GM19372 (cell line): Measurements from ENCODE around the gene PTPRN2.

Experiments
- ATAC-seq: cut with Tn5 transposase; IDR thresholded peaks from one replicate; pipeline ENCODE4 v1.9.1; 2021; ENCODE audit warnings: mild to moderate bottlenecking, low read depth, moderate library complexity; ENCODE audit not compliant: unreplicated experiment

The PTPRN2 gene

DNA sequence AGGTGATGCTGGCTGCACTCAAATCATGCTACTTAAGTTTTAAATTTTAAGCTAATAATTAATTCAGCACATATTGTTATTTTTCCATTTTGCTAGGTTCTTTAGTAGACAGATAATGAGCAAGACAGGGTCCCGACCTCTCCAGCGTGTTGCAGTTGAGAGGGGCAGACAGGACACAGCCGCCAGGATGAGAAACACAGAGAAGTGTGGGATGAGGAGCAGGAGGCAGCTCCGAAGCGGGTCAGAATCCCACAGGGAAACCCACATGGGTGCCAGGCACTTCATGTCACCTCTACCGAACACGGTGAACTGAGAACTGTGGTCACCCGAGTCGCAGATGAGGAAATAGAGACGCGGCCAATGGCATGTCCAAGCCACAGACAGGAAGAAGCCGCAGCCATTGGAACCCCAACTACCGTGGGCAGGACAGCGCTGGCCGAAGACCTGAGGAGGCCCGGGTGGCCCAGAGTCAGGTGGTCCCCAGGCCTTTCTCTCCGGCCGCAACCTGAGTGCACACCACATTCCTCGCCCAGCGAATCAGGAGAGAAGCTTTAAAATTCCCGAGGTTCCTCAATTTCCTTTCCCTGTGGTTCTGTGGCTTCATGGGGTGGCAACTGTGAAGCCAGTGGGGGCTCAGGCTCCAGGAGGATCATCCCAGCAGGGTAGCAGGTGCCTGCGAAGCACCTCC lies 1037.9 kb downstream of the PTPRN2 start:
- ATAC-seq, result no peak

DNA sequence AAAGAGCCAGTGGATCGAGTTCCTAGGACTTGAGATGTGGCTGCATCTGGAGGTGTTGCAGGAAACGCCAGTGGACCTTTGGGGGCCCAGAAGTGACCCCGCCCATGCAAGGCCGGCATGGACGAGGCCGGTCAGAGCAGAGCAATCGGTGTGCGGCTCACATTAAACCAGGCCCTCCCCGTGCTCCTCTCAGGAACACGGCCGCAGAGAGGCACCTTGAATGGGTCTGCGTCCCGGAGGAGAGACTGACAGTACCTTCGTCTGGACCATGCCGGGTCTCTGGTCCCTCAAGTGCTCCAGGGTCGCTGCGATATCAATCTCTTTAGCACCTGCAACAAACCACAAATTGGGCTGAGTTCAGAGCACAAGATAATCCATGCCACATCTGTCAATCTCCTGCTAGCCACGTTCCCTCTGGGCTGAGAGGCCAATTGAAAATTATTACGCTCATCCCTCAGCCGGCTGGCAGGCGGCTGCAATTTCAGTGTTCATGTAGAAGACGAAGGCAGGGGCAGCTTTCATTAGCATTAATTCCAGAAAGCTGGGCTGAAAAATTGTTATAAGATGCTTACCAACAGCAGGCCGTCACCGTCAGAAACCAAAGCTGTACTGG lies 1038.8 kb downstream of the PTPRN2 start:
- ATAC-seq, result no peak

DNA sequence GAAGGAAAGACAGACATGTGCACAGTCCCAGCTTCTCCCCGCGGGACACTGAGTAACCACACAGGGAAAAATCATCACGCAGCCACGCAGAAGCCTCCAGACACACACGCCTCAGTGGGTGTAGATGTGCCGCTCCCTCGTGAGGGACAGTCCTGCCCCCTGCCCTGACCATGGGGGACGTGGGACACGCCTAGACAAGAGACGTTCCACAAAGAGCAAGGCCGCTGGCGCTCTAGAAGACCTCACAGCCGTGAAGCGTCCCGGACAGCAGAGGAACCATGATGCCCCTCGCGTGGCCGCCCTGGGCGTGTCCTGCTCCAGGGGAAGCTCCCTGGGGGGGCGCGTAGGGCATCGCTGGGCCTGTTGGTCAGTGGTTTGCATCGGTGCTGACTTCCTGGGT lies 1040.0 kb downstream of the PTPRN2 start:
- ATAC-seq, result no peak

- ATAC-seq, result no peak
These were observed 1040.5 kb downstream of the PTPRN2 start for GRCh38 chr7:157547102-157547501.

DNA sequence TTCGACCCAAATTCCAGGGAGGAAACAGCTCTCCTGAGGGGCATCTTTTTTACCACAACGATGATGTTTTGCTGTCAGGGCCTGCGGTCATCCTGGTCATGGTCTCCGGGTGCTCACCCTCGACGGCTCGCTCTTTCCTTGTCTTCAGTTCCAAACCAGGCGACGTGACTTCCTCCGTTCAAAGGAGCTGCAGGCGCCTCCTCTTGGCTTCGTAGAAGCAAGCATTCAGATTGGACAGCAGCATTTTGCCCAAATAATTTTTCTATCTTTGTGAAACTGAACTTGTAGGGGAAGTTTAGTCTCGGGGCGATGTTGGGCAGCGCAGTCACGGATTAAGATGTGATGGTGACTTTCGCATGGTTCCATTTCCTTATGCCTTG lies 1042.0 kb downstream of the PTPRN2 start:
- ATAC-seq, result no peak

DNA sequence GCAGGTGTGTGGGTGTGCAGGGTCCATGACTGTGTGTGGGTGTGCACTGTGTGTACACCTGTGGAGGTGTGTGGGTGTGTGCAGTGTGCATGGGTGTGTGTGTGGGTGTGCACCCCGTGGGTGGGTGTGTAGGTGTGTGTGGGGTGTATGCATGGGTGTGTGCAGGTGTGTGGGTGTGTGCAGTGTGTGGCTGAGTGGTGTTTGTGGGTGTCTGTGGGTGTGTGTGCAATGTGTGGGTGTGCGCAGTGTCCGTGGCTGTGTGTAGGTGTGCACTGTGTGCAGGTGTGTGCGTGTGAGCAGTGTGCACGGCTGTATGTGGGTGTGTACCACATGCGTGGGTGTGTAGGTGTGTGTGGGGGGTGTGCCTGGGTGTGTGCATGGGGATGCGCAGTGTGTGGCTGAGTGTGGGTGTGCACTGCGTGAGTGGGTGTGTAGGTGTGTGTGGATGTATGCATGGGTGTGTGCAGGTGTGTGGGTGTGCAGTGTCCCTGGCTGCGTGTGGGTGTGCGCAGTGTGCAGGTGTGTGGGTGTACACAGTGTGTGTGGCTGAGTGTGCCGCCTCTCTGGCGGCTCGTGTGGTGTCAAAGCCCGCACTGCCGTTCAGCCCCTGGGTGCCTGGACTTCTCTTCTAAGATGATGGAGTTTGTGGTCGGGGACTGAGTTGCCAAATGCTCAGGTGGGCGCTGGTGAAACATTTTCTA lies 1042.5 kb downstream of the PTPRN2 start:
- no peak for ATAC-seq

GRCh38 chr7:157544226-157544625 lies 1043.4 kb downstream of the PTPRN2 start:
- ATAC-seq, result no peak

GRCh38 chr7:157543791-157544190 lies 1043.8 kb downstream of the PTPRN2 start:
- ATAC-seq, result no peak

- ATAC-seq, result no peak
These were observed 1044.3 kb downstream of the PTPRN2 start for GRCh38 chr7:157543276-157543675.

GRCh38 chr7:157542068-157543021 lies 1045.3 kb downstream of the PTPRN2 start:
- no peak for ATAC-seq

DNA sequence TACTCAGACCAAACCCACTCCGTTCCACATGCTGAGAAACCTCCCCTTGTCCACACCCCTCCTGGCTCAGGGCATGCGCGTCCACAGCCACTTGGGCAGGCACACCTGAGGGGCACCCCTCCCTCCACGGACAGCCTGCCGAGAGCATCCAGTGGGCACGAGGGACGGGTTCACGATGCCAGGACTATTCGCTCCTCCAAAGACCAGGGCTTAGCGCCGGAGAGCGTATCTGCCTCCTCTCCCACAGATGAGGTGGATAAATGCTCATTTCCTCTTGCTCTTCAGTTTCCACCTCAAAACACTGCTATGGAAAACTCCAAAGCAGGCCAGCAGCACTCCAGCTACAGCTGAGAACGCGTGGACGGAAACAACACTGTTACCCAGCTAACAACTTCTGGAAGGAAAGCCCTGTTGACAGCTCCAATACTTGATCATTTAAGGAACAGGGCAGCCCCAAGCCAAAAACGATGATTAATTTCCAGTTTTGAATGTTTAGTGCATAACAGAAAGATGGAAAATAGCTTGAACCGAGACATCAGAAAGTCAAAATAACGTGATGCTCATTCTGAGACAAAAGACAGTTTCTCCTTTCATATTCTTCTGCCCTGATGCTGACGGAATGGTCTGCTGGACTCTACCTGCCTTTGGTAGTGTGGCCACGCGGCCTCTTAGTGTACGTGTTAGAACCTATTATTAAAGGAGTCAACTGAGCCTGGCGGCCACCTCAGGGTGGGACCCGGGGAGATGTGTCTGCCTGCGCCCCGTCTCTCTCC lies 1046.1 kb downstream of the PTPRN2 start:
- no peak for ATAC-seq

GRCh38 chr7:157540606-157541294 lies 1046.9 kb downstream of the PTPRN2 start:
- ATAC-seq, result no peak

DNA sequence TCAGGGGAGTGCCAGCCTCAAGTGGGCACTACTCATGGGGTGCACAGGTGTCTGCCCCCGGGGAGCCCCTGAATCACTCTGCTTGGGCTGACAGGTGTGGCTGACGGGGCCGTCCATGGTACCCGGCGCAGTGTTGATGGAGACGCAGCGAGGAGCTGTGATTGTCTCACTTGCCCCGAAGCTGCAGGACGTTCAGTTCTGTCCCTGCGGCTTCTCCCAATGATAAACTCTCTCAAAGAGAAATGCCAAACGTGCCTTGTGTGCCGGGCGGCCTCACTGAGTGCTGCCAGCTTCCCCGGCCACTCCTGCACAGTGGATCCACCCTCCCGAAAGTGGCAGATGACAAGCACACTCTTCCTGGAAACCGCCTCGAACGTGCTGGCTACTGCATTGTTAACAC lies 1047.6 kb downstream of the PTPRN2 start:
- ATAC-seq, result no peak

DNA sequence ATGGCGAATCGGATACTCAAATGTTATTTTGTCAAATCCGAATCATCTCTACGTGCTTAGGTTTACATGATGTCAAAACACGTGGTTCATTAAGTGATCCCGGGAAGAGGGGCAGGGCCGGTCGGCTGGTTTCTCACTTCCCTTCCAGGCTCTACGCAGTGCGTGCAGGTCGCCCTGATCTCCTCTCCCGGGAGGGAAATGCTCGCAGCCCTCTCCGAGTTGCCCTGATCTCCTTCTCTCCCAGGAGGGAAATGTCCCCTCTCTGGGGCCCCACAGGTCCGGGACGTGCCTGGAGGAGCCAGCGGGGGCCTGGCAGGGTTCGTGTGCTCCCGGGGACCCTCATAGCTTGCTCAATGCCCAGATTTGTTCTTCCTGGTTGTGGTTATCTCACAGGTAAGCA lies 1048.1 kb downstream of the PTPRN2 start:
- ATAC-seq, result no peak

DNA sequence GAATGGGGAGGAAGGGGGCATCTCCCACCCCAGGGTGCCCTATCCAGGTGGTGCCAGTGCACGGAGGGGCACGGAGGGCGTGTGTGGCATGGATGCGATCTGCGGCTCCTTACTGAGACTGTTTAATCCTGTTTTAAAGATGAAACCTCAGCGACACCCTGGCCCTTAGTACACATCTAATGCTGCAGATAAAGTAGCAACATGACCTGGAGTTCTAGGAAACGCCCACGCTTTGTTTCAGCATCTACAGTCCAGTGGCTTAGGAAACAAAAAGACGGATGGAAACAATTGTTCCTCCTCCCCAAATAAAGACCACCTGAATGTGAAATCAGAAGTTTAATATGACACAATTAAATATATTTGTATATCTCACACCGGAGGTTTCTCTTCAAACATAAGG lies 1048.9 kb downstream of the PTPRN2 start:
- no peak for ATAC-seq

DNA sequence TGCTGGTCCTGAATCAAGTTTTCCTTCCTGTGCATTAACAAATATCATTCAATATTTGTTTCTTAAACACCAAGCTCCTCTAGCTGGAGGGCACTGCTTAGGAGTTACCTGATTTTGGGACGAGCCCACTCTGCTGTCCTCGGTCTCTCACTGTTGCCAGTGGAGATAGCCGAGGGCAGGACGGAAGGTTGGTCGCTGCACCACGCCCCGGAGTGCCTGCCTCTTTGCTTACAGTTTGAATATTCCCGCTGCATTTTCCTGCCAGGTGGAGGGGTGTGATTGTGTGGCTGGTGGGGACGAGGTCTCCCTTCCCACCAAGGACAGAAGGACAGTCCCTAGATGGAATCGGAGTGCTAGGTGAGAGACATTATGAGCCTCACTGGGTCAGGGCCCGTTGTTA lies 1049.3 kb downstream of the PTPRN2 start:
- ATAC-seq, result no peak

GRCh38 chr7:157537056-157537455 lies 1050.6 kb downstream of the PTPRN2 start:
- ATAC-seq, result no peak

DNA sequence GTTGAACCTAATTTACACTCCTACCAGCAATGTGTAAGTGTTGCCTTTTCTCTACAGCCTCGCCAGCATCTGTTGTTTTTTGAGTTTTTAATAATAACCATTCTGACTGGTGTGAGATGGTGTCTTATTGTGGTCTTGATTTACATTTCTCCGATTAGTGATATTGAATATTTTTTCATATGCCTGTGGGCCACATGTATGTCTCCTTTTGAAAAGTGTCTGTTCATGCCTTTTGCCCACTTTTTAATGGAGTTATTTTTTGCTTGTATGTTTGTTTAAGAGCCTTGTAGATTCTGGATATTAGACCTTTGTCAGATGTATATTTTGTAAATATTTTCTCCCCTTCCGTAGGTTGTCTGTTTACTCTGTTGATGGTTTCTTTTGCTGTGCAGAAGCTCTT lies 1055.6 kb downstream of the PTPRN2 start:
- no peak for ATAC-seq

DNA sequence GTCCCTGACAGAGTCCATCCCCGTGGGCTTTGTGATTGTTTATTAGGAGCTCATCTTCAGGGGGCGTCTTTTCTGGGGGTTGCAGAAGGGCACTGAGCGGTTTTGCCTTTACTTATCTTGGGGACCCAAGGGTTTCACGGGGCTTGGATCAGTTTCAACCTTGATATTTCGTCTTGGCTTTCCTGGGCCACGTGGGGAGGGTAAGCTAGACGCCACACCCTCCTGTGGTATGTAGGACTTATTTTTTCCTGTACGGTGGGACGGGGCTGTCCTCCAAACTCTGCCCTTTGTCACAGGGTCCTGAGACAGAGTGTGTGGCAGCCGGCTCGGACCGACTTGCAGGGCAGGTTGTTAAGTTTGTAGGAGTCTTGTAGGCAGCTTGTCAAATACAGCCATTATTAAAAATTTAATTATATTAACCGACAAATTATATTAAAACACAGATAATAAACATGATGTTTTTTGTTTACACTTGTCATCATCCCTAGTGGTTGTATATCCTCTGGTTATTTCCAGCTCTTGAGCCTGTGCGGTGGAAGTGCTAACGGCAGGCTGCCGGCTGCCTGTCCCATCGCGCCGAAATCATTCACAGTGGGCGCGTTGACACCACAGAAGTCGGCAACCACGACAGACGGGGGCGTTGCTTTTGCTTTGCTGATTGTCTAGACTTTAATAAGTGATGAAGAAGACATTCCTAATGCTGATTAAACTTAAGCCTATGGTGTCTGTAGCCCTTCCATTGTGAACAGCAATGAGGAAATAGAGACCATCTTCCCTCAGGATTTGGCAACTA lies 1057.7 kb downstream of the PTPRN2 start:
- no peak for ATAC-seq
